ENCODE measurements around the gene INPP5A. TPM values are rescaled to one million over a fixed set of nuclear protein-coding genes. Genes with fewer than 3 reads are reported as not detected.

INPP5A gene
- total and polyA plus RNA-seq, 10 of the 15 experiments (the other 5 are each of a cell fraction or from before 2014, with no cell fraction given), result 0.52 to 15.0 (median 6.3) TPM

DNA sequence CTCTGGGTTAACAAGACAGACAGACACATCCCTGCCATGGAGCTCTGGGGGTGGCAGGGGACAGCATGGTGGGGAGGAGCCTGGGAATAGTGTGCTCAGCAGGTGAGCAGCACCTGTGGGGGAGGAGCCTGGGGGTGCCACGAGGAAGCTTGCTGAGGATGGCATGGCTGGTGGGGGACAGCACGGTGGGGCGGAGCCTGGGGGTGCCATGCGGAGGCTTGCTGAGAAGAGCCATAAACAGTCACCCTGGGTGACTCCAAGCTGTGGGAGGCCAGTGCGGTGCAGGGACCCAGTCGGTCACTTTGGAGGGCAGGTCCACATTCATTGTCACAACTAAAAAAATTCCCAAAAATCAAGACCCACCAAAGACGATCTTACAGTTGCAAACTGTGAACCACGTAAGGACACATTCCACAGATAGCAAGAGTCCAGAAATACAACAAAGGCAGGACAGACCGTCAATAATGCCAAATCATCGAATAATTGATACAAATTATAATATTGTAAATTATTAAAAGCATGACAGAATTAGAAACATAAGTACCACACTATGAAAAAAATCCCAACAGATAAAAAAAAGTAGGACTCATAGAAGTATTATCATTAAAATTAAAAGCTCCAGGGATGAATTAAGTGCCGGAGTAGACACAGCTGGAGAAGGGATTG, 223.9 kb downstream of the INPP5A start:
- POLR2A ChIA-PET, result no interaction called here
- Histone ChIP-seq H3K79me2 (ENCODE audit: control insufficient read depth, insufficient read depth, low read length) (no peaks in the 10 kb centered on the region), H3K4me1 (ENCODE audit: control insufficient read depth, insufficient read depth, low read length) (no peaks in the 10 kb centered on the region), H3K9ac (ENCODE audit: control insufficient read depth, insufficient read depth, low read length) (no peak overlapping the region), H3K4me3 (no peak overlapping the region), H3K27ac (ENCODE audit: control insufficient read depth, insufficient read depth) (no peak overlapping the region), H3K4me2 (ENCODE audit: control insufficient read depth, insufficient read depth) (no peak overlapping the region), H3K9me3 (replicated peaks; ENCODE audit: control insufficient read depth, insufficient read depth, low read length) (no peaks in the 10 kb centered on the region; the same call in 2 of the 3 replicates), H3K27me3 (replicated peaks in 1 of 2; ENCODE audit: control insufficient read depth in 2 of 2, insufficient read depth in 2 of 2, low read length in 1 of 2) (no peaks in the 10 kb centered on the region), H3K36me3 (ENCODE audit: control insufficient read depth in 2 of 2, insufficient read depth in 2 of 2, low read length in 1 of 2) (no peaks in the 10 kb centered on the region; a peak in 1 of 4 replicates), H2AFZ (ENCODE audit: control insufficient read depth, low read depth, low read length) (no peak overlapping the region), H4K20me1 (ENCODE audit: control insufficient read depth, insufficient read depth) (no peaks in the 10 kb centered on the region)
- 93% methylated on average over 11 of the region's 11 CpGs for WGBS (ENCODE audit: insufficient coverage, insufficient replicate concordance, low lambda C conversion rate, missing lambda C conversion rate)
- RAD21 ChIA-PET (ENCODE audit: unreplicated experiment), result no interaction called here
- no peak for ATAC-seq
- SMC1A ChIA-PET (ENCODE audit: uncharacterized antibody, unreplicated experiment), result no interaction called here
- in situ Hi-C loops (cut with MboI), result no loop called here
- no peak for TF ChIP-seq NFYA (IDR thresholded peaks at IDR 0.05; ENCODE audit: borderline replicate concordance, low read depth, low read length)
- no TSS peak for BruUV-seq (replicated peaks)
- no peak for DNase-seq (ENCODE audit: low read depth, low spot score)
- no peak for FAIRE-seq
- CTCF ChIA-PET, result no interaction called here
- intact Hi-C loops (cut with micrococcal nuclease; ENCODE audit: unreplicated experiment), result no loop called here

DNA sequence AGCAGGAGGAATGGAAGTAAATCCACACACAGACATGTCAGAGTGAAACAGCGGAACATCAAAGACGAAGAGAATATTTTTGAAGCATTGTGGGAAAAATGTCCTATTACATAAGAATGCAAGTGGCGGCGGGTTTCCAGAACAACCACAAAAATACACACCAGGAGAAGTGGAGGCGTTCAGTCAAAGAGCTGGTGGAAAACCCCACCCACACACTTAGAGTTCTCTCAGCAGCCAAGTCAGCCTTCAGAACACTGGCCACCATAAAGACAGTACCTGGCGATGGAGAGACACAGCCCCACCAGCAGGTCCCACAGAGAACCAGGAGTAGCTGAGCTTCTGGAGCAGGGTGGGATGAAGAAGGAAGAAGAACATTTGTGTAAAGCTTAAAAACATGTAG, 224.7 kb downstream of the INPP5A start:
- FAIRE-seq (no peak), ATAC-seq (peak; percentile 30; the same call in 1 of the 3 replicates), DNase-seq (ENCODE audit: low read depth, low spot score) (no peak)
- intact Hi-C loops (cut with micrococcal nuclease; ENCODE audit: unreplicated experiment), result no loop called here
- Histone ChIP-seq H3K9me3 (replicated peaks; ENCODE audit: control insufficient read depth, insufficient read depth, low read length) (no peaks in the 10 kb centered on the region; the same call in 2 of the 3 replicates), H4K20me1 (ENCODE audit: control insufficient read depth, insufficient read depth) (no peaks in the 10 kb centered on the region), H3K79me2 (ENCODE audit: control insufficient read depth, insufficient read depth, low read length) (no peaks in the 10 kb centered on the region), H3K27ac (ENCODE audit: control insufficient read depth, insufficient read depth) (no peak overlapping the region), H3K9ac (ENCODE audit: control insufficient read depth, insufficient read depth, low read length) (no peak overlapping the region), H3K4me2 (ENCODE audit: control insufficient read depth, insufficient read depth) (no peak overlapping the region), H2AFZ (ENCODE audit: control insufficient read depth, low read depth, low read length) (no peak overlapping the region), H3K4me1 (ENCODE audit: control insufficient read depth, insufficient read depth, low read length) (no peaks in the 10 kb centered on the region), H3K4me3 (no peak overlapping the region), H3K36me3 (ENCODE audit: control insufficient read depth in 2 of 2, insufficient read depth in 2 of 2, low read length in 1 of 2) (no peaks in the 10 kb centered on the region; a peak in 1 of 4 replicates), H3K27me3 (replicated peaks in 1 of 2; ENCODE audit: control insufficient read depth in 2 of 2, insufficient read depth in 2 of 2, low read length in 1 of 2) (no peaks in the 10 kb centered on the region)
- BruUV-seq (replicated peaks), result no TSS peak
- ChIA-PET POLR2A (no interaction called here), SMC1A (ENCODE audit: uncharacterized antibody, unreplicated experiment) (no interaction called here), RAD21 (ENCODE audit: unreplicated experiment) (no interaction called here), CTCF (interaction anchor here (0.7 kb wide), 1 partner anchor 124 kb away, joined by 3 read pairs; no protein-coding TSS in a partner anchor)
- WGBS (ENCODE audit: insufficient coverage, insufficient replicate concordance, low lambda C conversion rate, missing lambda C conversion rate), result 55% methylated on average over 6 of the region's 6 CpGs
- in situ Hi-C loops (cut with MboI), result no loop called here
- TF ChIP-seq EGR1 (IDR thresholded peaks at IDR 0.05; ENCODE audit: borderline replicate concordance in 1 of 2, low read depth in 2 of 2, low read length in 2 of 2) (no peak), SP1 (IDR thresholded peaks at IDR 0.05; ENCODE audit: low read depth, low read length) (no peak), FOXM1 (IDR thresholded peaks at IDR 0.05; ENCODE audit: low read depth, low read length) (no peak), EED (IDR thresholded peaks at IDR 0.05; ENCODE audit: low read depth) (no peak), RUNX3 (IDR thresholded peaks at IDR 0.05; ENCODE audit: low read length) (peak; percentile 24; the same call in 1 of the 2 replicates)

Data from GM12878 (cell line).